Measurements from ENCODE around the gene HIP1R.

- TF ChIP-seq ZNF622 (IDR thresholded peaks at IDR 0.05) (no peak), SIX5 (IDR thresholded peaks at IDR 0.05; ENCODE audit: low read depth, low read length, severe bottlenecking) (no peak)
These were observed 45.4 kb downstream of the HIP1R start for GRCh38 chr12:122880668-122881067.

All from GM12878 (cell line).